SK-N-SH treated with all-trans-retinoic acid at 6 μM for 48 hours (cell line): ENCODE measurements around the gene UNC93B1.
"Not testable (repeated sequence)": the region's sequence is repeated elsewhere in the genome, so short reads cannot be mapped to it uniquely, and the experiment has no call there.

Source experiments
- ARNTL ChIP-seq: fragments of 450-650 bp; formaldehyde crosslinking; IDR thresholded peaks from 2 replicates; pipeline ENCODE4 v1.5.0; 2020; ENCODE audit warnings: low read depth, mild to moderate bottlenecking, moderate library complexity, borderline replicate concordance
- ESRRG ChIP-seq: fragments of 250-450 bp; sonication (Bioruptor Pico); IDR thresholded peaks from 2 replicates; pipeline ENCODE4 v1.6.1; 2021; ENCODE audit warnings: mild to moderate bottlenecking
- PATZ1 ChIP-seq: fragments of 250-450 bp; sonication (Bioruptor Pico); IDR thresholded peaks from 2 replicates; pipeline ENCODE4 v1.8.0; 2020; ENCODE audit warnings: mild to moderate bottlenecking, moderate library complexity, borderline replicate concordance

GRCh38 chr11:67991347-67992121 is 12.4 kb downstream of the UNC93B1 start:
- not testable (repeated sequence) for TF ChIP-seq ESRRG; PATZ1 (CRISPR knock-in tag); ARNTL
